ELR (cell line): Measurements from ENCODE around the gene SLC6A1.
"Not testable (repeated sequence)": the region's sequence is repeated elsewhere in the genome, so short reads cannot be mapped to it uniquely, and the experiment has no call there.

Source experiments
- DNase-seq: peaks from one replicate; pipeline ENCODE4 v3.0.0-alpha.2; 2015; ENCODE audit warnings: low read depth

The SLC6A1 gene

DNA sequence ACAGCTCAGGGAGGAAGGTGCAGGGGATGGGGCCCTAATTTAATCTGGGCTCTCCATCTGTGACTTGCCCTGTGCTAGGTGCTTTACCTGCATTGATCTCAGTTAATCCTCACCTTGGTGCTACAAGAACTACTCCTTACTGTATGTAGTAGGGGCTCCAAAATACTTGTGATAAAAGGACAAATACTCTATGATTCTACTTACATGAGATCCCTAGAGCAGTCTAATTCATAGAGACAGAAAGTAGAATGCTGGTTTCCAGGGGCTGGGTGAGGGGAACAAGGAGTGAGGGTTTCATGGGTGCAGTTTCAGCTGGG is 67.2 kb downstream of the SLC6A1 start:
- no peak for DNase-seq

GRCh38 chr3:11060500-11061251 is 68.1 kb downstream of the SLC6A1 start:
- DNase-seq: peak; percentile 70

DNA sequence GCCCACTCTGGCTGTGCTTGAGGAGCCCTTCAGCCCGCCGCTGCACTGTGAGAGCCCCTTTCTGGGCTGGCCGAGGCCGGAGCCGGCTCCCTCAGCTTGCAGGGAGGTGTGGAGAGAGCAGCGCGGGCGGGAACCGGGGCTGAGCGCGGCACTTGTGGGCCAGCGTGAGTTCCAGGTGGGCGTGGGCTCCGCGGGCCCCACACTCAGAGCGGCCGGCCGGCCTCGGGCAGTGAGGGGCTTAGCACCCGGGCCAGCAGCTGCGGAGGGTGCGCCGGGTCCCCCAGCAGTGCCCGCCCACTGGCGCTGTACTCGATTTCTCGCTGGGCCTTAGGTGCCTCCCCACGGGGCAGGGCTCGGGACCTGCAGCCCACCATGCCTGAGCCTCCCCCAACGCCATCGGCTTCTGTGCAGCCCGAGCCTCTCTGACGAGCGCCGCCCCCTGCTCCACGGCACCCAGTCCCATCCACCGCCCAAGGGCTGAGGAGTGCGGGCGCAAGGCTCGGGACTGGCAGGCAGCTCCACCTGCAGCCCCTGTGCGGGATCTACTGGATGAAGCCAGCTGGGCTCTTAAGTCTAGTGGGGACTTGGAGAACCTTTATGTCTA is 68.8 kb downstream of the SLC6A1 start:
- not testable (repeated sequence) for DNase-seq

DNA sequence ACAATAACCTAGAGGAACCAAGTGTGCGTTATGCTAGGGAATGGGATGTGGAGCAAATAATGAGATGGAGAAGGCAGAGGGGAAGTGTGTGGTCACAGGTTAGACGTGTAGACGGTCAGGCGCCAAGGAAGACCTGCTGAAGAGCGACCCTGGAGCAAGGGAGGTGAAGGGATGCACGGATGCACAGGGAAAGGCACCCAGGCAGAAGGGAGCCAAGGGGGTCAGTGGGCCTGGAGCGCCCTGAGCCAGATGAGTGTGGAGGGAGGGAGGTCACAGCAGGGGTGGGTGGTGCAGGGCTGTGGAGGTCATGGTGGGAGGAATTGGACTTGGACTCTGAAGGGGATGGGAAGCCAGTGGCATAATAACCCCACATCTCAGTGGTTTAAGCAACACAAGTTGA is 70.2 kb downstream of the SLC6A1 start:
- DNase-seq: no peak

DNA sequence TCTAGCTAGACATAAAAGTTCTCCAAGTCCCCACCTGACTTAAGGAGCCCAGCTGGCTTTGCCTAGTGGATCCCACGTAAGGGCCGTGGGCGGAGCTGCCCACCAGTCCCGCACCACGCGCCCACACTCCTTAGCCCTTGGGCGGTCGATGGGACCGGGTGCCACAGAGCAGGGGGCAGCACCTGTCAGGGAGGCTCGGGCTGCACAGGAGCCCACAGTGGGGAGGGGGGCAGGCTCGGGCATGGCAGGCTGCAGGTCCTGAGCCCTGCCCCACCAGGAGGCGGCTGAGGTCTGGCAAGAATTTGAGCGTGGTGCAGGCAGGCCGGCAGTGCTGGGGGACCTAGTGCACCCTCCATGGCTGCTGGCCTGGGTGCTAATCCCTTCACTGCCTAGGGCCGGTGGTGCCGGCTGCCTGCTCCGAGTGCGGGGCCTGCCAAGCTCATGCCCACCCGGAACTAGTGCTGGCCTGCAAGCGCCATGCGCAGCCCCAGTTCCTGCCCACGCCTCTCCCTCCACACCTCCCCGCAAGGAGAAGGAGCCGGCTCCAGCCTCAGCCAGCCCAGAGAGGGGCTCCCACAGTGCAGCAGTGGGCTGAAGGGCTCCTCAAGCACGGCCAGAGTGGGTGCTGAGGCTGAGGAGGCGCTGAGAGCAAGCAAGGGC is 78.7 kb downstream of the SLC6A1 start:
- DNase-seq: no peak

- no peak for DNase-seq
Observed at GRCh38 chr3:11072631-11073030, 80.1 kb downstream of the SLC6A1 start.

DNA sequence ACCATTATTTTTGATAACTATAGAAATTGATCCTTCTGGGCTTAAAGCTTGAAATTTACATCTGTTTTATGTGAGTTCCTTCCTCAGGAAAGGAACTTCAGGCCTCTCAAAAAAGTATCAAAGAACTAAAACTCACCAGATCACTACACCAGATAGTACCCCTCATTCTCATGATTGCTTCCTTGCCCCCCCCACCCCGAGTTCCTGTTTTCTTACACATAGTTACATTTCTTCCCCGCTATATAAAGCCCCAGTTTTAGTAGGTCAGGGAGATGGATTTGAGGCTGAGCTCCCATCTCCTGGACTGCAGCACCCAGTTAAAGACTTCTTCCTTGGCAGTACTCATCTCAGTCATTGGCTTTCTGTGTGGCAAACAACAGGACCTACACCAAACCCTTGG is 81.5 kb downstream of the SLC6A1 start:
- DNase-seq: no peak

DNA sequence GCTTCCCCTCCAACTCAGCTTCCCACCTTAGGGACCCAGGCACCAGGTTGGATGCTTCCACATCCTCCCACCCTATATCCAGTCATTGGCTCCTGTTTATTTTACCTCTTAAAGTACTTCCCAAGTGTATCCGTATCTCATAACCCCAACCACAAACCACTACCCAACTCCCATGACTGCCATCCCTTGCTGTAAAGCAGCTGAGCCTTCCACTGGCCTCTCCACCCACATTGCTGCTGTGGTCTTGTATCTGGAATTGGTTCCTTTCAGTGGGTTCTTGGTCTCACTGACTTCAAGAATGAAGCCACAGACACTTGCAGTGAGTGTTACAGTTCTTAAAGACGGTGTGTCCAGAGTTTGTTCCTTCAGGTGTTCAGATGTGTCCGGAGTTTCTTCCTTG is 81.9 kb downstream of the SLC6A1 start:
- no peak for DNase-seq

GRCh38 chr3:11075122-11075521 is 82.6 kb downstream of the SLC6A1 start:
- not testable (repeated sequence) for DNase-seq

GRCh38 chr3:11076711-11077110 is 84.2 kb downstream of the SLC6A1 start:
- DNase-seq: no peak

DNA sequence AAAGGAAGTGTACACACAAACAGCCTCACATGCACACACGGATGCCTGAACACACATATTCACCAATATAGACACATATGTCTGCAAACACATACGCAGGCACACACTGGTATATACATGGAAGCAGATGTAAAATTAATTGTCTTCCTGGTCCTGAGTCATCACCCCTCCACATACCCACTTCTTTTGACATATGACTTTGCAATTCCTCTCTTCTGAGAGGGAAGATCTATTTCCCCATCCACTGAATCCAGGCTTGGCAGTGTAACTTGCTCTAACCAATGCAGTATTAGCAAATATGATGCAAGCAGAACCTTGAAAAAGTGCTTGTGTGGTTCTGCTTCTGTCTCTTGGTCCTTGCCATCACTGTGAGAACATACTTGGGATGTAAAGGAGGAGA is 84.9 kb downstream of the SLC6A1 start:
- peak; percentile 48 for DNase-seq

GRCh38 chr3:11078826-11079515 is 86.4 kb downstream of the SLC6A1 start:
- DNase-seq: no peak

GRCh38 chr3:11080492-11080891 is 87.9 kb downstream of the SLC6A1 start:
- peak; percentile 66 for DNase-seq

GRCh38 chr3:11084098-11084497 is 91.5 kb downstream of the SLC6A1 start:
- DNase-seq: no peak

- DNase-seq: no peak
Observed at GRCh38 chr3:11084677-11085076, 92.1 kb downstream of the SLC6A1 start.

DNA sequence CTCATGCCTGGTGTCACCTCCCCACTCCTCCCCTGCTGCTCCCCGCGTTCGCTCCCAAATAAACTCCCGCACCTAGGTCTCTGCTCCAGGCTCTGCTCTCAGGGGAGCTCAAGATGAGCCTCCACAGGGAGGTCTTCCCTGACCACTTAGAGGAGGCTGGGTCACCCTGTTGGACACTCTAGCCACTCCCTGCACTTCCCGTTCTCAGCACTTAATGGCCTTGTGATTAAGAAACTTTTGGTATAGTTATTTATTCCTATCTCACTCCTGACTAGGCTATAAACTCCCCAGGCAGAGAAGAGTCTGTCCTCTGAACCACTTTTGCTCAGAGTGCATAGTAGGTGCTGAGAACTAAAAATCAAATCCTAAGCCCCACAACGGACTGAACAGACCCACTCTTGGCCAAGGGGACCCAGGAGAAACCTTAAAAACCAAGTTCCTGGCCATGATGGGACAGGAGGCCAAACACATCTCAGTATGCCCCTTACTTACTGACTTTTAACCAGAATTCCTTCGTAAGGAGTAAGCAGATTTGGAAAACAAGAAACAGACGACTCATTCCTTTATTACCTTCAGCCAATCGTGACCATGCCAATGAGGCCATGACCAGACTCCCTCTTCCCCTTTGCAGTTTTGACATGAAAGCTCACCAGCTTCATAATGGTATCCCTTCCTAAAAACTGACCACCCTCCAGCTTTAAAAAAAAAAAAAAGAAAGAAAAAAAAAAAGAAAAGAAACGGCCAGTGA is 92.7 kb downstream of the SLC6A1 start:
- peak; percentile 32 for DNase-seq

DNA sequence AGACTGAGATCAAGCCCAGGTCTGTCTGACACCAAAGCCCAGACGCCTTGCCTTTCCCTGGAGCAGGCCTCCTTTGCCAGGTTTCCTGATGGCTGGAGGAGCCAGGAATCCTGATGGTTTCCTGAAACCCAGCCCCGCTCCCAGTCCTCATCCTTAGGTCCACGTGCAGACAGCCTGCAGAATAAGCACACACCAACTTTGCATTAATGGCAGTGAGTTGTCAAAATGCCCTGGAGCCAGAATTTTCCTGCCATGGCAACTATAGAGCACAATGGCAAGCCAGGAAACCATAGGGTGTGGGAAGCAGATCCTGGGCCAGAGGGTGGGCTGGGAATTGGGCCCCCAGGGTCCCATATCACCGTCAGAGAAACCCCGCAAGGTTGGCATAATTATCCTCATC is 94.3 kb downstream of the SLC6A1 start:
- DNase-seq: no peak

DNA sequence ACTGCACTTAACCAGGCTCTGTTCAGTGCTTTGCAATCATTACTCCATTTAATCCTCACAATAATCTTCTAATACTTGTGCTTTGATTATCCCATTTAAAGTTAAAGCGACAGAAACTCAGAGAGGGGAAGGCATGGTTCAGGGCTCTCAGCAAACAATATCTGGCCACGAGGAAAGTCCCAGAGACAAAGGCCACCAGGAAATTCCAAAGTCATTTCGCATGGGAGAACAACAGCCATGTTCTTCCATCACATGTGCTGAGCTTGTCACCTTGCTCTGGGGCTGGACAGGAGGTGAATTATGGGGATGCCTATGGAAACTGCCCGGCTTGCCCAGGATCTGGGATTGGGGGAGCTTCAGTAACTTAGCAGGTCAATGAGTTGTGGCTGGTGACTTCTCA is 95.5 kb downstream of the SLC6A1 start:
- no peak for DNase-seq

DNA sequence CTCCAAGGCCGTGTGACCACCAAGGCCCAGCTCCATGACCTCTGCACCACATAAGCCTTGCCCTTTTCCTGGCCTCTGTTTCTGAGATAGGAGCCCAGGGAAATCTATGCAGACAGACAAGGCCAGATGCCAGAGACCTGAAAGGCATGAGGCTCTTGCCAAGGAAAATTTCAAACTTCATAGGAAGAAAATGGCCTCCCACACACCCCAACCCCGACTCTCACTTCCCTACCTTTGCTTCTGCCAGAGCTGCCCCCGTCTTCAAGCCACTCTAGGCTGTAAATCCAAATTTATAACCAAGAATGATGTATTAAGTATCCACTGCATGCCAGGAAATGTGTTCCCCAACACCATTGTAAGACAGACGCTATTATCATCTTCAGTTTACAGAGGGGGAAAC is 96.3 kb downstream of the SLC6A1 start:
- DNase-seq: no peak
